Activated CD8-positive, alpha-beta memory T cell treated with anti-CD3 and anti-CD28 coated beads for 4 hours (primary cell): ENCODE measurements around the gene CCNO.

Source experiments
- DNase-seq, 2 donors: peaks; one replicate each; pipeline ENCODE4 v3.0.0-alpha.2; 2020; ENCODE audit warnings: low read depth in 2 of 2

Gene CCNO

GRCh38 chr5:55232985-55233928, at the start of gene CCNO:
Gene CCNO, minus strand, starts transcription at chr5:55233608. Its CDS starts 85 bp downstream, at chr5:55233523.
- no peak for DNase-seq

GRCh38 chr5:55278778-55279177, 45.4 kb upstream of the CCNO start:
- DNase-seq = no peak

- DNase-seq = no peak
These were observed 43.4 kb upstream of the CCNO start for GRCh38 chr5:55276771-55277170.

- DNase-seq = no peak
These were observed 24.9 kb upstream of the CCNO start for GRCh38 chr5:55258339-55258738.

- no peak for DNase-seq
These were observed 21.4 kb upstream of the CCNO start for GRCh38 chr5:55254802-55255201.

- DNase-seq = no peak
These were observed 16.7 kb upstream of the CCNO start for GRCh38 chr5:55250064-55250463.

GRCh38 chr5:55241746-55242145, 8.3 kb upstream of the CCNO start:
- DNase-seq = no peak

- no peak for DNase-seq
These were observed 3.4 kb upstream of the CCNO start for GRCh38 chr5:55236800-55237199.

GRCh38 chr5:55234121-55234700, 803 bp upstream of the CCNO start:
- no peak for DNase-seq

GRCh38 chr5:55232271-55232984, 980 bp downstream of the CCNO start:
- DNase-seq = no peak

- no peak for DNase-seq
These were observed 1.5 kb downstream of the CCNO start for GRCh38 chr5:55231919-55232270.

- DNase-seq = no peak
These were observed 2.1 kb downstream of the CCNO start for GRCh38 chr5:55231029-55231918.

- no peak for DNase-seq
These were observed 3.2 kb downstream of the CCNO start for GRCh38 chr5:55230086-55230629.

- DNase-seq = no peak
These were observed 5.6 kb downstream of the CCNO start for GRCh38 chr5:55227664-55228430.

GRCh38 chr5:55226934-55227663, 6.3 kb downstream of the CCNO start, which contains the start of gene MCIDAS:
Gene MCIDAS, minus strand, starts transcription at chr5:55227315. Its CDS starts 177 bp downstream, at chr5:55227138.
- DNase-seq = no peak

GRCh38 chr5:55226027-55226933, 7.1 kb downstream of the CCNO start:
- DNase-seq = no peak

GRCh38 chr5:55225346-55225745, 8.1 kb downstream of the CCNO start:
- no peak for DNase-seq

GRCh38 chr5:55223812-55224240, 9.6 kb downstream of the CCNO start:
- no peak for DNase-seq
